Measurements from ENCODE around the gene DOCK6.

Gene DOCK6

GRCh38 chr19:11273989-11274388 lies 11.7 kb upstream of the DOCK6 start:
- no peak for DNase-seq (ENCODE audit: low spot score)

- DNase-seq (ENCODE audit: low spot score): peak; percentile 56
Measured at GRCh38 chr19:11273296-11273695, 11.0 kb upstream of the DOCK6 start.

GRCh38 chr19:11269408-11269807 lies 7.1 kb upstream of the DOCK6 start:
- no peak for DNase-seq (ENCODE audit: low spot score)

DNA sequence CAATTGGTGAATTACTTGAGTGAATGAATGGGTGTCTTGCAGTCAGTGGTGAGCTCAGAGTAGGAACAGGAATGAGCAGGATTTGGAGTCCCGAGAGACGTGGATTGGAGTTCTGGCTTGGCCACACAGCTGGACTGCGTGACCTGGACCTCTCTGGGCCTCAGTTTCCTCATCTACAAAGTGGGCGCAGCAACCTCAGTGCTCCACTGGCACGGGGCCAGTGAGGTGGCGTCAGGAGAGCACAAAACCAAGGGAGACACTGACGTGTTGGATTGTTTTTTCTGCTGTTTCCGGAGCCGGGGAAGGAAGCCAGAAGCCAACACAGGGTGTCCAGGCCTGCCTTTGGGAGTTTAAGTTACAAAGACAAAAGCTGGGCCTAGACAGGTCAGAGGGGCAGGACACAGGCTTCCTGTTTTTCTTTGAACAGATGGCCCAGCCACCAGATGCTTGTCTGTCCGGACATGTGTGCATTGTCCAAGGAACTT lies 6.5 kb upstream of the DOCK6 start:
- no peak for DNase-seq (ENCODE audit: low spot score)

- DNase-seq (ENCODE audit: low spot score): no peak
Measured at GRCh38 chr19:11267316-11268085, 5.2 kb upstream of the DOCK6 start.

- DNase-seq (ENCODE audit: low spot score): peak; percentile 46
Measured at GRCh38 chr19:11265785-11266236, 3.5 kb upstream of the DOCK6 start.

- no peak for DNase-seq (ENCODE audit: low spot score)
Measured at GRCh38 chr19:11265177-11265784, 3.0 kb upstream of the DOCK6 start.

- peak; percentile 84 for DNase-seq (ENCODE audit: low spot score)
Measured at GRCh38 chr19:11264452-11265176, 2.3 kb upstream of the DOCK6 start.

DNA sequence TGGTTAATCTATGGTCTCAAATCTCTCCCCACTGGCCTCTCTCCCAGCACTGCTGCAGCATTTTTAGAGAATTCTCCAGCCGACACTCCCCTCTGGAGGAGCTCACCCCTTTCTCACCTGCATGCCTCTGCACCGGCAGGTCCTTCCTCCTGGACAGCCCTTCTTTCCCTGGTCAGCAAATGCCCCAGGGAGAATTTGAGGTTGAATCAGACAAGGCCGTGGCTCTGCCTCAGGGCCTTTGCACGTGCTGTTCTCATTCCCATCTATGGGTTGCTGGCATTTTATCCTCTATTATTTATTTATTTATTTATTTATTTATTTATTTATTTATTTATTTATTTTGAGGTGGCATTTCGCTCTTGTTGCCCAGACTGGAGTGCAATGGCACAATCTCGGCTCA lies 1.4 kb upstream of the DOCK6 start:
- DNase-seq (ENCODE audit: low spot score): no peak

DNA sequence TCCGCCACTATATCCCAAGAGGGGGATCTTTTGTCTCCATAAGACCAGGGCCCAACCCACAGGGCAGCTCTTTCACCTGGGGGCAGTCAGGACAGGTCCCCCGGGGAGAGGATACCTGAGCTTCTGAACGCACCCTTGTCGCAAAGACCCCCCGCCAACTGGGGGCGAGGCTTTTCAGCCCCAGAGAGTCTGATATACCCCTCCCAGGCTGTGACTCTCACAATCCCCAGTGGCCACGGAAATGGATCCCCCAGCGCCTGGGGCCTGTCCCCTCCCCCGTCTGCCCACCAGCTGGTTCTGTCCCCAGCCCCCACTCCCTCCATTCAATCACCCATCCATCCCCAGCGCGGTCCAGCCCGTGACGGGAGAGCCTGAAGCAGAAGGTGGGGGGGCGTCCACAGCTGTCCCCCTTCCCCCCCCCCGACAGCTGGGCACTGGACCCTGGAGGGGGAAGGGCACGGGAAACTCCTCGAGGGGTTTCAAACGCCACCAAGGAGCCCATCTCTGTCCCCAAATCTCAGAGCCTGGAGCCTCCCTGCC lies 823 bp downstream of the DOCK6 start:
- no peak for DNase-seq (ENCODE audit: low spot score)

- DNase-seq (ENCODE audit: low spot score): no peak
Measured at GRCh38 chr19:11260996-11261395, 1.3 kb downstream of the DOCK6 start.

GRCh38 chr19:11257846-11258380 lies 4.4 kb downstream of the DOCK6 start:
- DNase-seq (ENCODE audit: low spot score): no peak

DNA sequence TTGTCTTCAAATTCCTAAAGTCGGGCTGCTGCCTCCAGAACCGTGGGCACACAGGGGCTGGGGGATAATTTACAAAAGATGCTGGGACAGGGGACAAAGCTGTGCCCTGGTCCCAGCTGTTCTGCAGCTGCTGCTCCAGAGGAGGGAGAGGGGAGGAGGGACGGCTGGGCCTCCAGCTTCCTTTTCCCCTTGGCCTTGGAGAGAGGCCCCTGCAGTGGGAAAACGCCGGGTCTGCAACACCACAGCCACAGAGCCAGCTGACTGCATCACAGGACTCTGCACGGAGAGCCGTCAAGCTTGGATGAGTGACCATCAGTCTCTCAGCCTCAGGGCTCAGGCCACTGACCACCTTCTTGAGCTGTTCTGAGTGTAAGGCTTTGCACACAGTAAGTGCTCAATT lies 6.1 kb downstream of the DOCK6 start:
- DNase-seq (ENCODE audit: low spot score): peak; percentile 14

- DNase-seq (ENCODE audit: low spot score): no peak
Measured at GRCh38 chr19:11254666-11255065, 7.7 kb downstream of the DOCK6 start.

DNA sequence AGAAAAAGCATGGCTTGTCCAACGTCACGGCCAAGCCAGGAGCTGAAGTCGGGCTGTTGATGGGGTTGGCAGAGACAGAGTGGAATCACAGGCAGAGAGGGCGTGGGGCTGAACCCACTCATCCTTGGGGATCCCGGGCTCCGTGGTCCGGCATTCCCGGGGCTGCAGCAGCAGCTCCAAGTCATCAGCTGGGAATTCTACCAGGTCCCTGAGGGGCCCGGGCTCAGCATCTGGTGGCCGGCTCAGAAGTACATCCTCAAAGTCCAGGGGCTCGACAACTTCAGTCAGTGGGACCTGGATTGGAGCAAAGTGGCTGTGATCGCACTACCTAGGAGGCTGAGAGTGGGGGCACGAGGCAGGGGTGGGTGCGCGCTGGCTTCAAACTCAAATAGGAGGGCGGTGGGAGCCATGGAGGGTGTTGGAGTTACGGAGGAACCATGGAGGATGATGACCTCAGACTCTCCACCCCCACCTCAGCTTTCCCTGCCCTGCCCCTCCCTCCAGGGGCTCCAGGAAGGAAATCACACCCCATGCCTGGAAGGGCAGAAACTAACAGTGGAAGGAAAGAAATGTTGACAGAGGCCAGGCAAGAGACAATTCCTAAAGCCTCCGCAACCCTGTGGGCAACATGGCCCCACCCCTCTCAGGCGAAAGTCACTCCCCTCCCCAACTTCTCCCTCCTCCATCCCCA lies 9.5 kb downstream of the DOCK6 start:
- DNase-seq (ENCODE audit: low spot score): no peak

GRCh38 chr19:11251650-11252314 lies 10.5 kb downstream of the DOCK6 start:
- DNase-seq (ENCODE audit: low spot score): no peak

GRCh38 chr19:11251217-11251616 lies 11.1 kb downstream of the DOCK6 start:
- no peak for DNase-seq (ENCODE audit: low spot score)

GRCh38 chr19:11248852-11249251 lies 13.5 kb downstream of the DOCK6 start:
- DNase-seq (ENCODE audit: low spot score): no peak

DNA sequence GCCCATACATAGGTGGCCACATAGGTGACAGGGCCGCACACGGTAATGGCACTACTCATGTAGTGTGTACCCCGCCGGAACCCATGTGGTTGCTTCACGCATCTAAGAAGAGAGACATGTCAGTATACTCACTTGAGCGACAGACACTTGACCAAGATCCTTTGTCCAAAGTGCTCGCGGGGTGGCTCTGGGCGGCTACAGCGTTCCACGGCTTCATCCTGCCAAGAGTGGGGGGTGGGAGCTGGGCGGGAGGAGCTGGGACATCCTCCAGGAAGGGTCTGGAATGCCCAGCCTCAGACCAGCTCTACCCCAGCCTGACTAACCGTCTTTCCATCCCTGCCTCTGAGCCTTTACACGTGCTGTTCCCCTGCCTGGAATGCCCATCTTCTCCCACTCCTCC lies 14.4 kb downstream of the DOCK6 start:
- DNase-seq (ENCODE audit: low spot score): no peak

DNA sequence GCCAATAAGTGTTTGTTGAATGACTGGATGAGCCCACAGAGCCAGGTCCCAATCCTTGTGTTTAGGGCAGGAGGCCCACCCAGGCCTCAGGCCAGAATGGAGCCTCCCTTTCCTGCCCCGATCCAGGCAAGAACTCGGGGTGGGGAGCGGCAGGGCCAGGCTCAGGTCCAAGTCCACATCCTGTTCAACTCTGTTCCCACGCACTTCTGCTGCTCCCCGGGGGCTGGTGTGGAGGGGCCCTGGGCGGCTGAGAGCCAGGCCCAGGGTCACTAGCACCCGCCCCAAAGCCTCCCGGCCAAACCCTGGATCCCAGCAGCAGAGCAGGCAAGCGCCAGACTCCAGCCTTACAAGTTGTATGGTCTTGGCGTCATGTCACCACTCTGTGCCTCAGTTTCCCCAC lies 14.9 kb downstream of the DOCK6 start:
- no peak for DNase-seq (ENCODE audit: low spot score)

GRCh38 chr19:11246941-11247340 lies 15.4 kb downstream of the DOCK6 start:
- no peak for DNase-seq (ENCODE audit: low spot score)

All from kidney tubule cell (primary cell).